Spleen (tissue), 7 donors: Measurements from ENCODE around the gene HTR4.

Source experiments
- POLR2A ChIP-seq, 3 donors: fragments of 450-650 bp; IDR thresholded peaks; one replicate each; pipeline ENCODE4 v1.5.1; 2017; ENCODE audit warnings: antibody characterized with exemption in 3 of 3, mild to moderate bottlenecking in 1 of 3
- POLR2AphosphoS5 ChIP-seq, 3 donors: sonication (generic); formaldehyde crosslinking; IDR thresholded peaks; one replicate each; pipeline ENCODE4 v1.5.1; 2017; ENCODE audit warnings: antibody characterized with exemption in 3 of 3
- TF ChIP-seq, protein P1 (sequence below), 11 experiments: fragments of 200-600 bp in 7 of 11; fragments of 450-650 bp in 4 of 11; sonication (generic) in 4 of 11; IDR thresholded peaks in 8 of 11; conservative IDR thresholded peaks in 3 of 11; 1 replicate in 7 of 11; 2 replicates in 4 of 11; pipeline versions ENCODE4 v1.4.0 to v1.8.0; 2016 to 2021; ENCODE audit warnings: antibody characterized with exemption in 11 of 11, inconsistent platforms in 4 of 11, mild to moderate bottlenecking in 1 of 11
- donor health status: DM: no; HTN: no; CAD: no; lungs with moderate emphysema.
- donor health status: DM: no; HTN: no; CAD: no.
- donor health status: DM: no; HTN: no; CAD: no.

GRCh38 chr5:148702019-148702596, 47.8 kb upstream of the HTR4 start:
- TF ChIP-seq, protein P1, sequence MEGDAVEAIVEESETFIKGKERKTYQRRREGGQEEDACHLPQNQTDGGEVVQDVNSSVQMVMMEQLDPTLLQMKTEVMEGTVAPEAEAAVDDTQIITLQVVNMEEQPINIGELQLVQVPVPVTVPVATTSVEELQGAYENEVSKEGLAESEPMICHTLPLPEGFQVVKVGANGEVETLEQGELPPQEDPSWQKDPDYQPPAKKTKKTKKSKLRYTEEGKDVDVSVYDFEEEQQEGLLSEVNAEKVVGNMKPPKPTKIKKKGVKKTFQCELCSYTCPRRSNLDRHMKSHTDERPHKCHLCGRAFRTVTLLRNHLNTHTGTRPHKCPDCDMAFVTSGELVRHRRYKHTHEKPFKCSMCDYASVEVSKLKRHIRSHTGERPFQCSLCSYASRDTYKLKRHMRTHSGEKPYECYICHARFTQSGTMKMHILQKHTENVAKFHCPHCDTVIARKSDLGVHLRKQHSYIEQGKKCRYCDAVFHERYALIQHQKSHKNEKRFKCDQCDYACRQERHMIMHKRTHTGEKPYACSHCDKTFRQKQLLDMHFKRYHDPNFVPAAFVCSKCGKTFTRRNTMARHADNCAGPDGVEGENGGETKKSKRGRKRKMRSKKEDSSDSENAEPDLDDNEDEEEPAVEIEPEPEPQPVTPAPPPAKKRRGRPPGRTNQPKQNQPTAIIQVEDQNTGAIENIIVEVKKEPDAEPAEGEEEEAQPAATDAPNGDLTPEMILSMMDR (IDR thresholded peaks at IDR 0.05 in 8 of 11, conservative IDR thresholded peaks at IDR 0.05 in 3 of 11) = no peak
- TF ChIP-seq POLR2A (IDR thresholded peaks at IDR 0.05) (no peak), POLR2AphosphoS5 (IDR thresholded peaks at IDR 0.05) (no peak)
